IPS-18a (cell line): Measurements from ENCODE around the gene ACOT11.

Experiments used
- H3K27ac ChIP-seq: one replicate; pipeline ENCODE4 v1.5.1; 2013; ENCODE audit warnings: low read length
- H3K27me3 ChIP-seq: one replicate; pipeline ENCODE4 v1.6.1; 2013; ENCODE audit warnings: mild to moderate bottlenecking, low read length; ENCODE audit not compliant: control insufficient read depth, insufficient read depth
- H3K36me3 ChIP-seq: one replicate; pipeline ENCODE4 v1.6.1; 2013; ENCODE audit warnings: low read depth, low read length; ENCODE audit not compliant: control insufficient read depth
- H3K4me1 ChIP-seq: one replicate; pipeline ENCODE4 v1.6.1; 2013; ENCODE audit warnings: low read depth, low read length; ENCODE audit not compliant: control insufficient read depth
- H3K4me3 ChIP-seq: one replicate; pipeline ENCODE4 v1.5.1; 2013; ENCODE audit warnings: low read length
- H3K9ac ChIP-seq: one replicate; pipeline ENCODE4 v1.6.1; 2013; ENCODE audit warnings: mild to moderate bottlenecking, low read length, moderate library complexity
- H3K9me3 ChIP-seq: one replicate; pipeline ENCODE4 v1.6.1; 2013; ENCODE audit warnings: low read depth, low read length; ENCODE audit not compliant: control insufficient read depth

Gene ACOT11

GRCh38 chr1:54540582-54541295 lies 7.3 kb upstream of the ACOT11 start:
- no peak overlapping the region for H3K27ac ChIP-seq

GRCh38 chr1:54542120-54542961 lies 5.7 kb upstream of the ACOT11 start:
- Histone ChIP-seq H3K4me1 (peaks cover 11% of the 10 kb centered on the region), H3K27ac (no peak overlapping the region), H3K9ac (peak overlapping the region; percentile 59), H3K27me3 (peaks cover 15% of the 10 kb centered on the region), H3K4me3 (peak overlapping the region; percentile 58), H3K9me3 (no peaks in the 10 kb centered on the region), H3K36me3 (no peaks in the 10 kb centered on the region)

More at GRCh38 chr1:54540582-54541295, 7.3 kb upstream of the ACOT11 start:
- Histone ChIP-seq H3K4me1 (peaks cover 11% of the 10 kb centered on the region), H3K4me3 (no peak overlapping the region), H3K9ac (no peak overlapping the region), H3K9me3 (no peaks in the 10 kb centered on the region), H3K36me3 (no peaks in the 10 kb centered on the region), H3K27me3 (peaks cover 15% of the 10 kb centered on the region)

GRCh38 chr1:54542962-54543539 lies 5.0 kb upstream of the ACOT11 start:
- H3K9me3 ChIP-seq = no peaks in the 10 kb centered on the region
- peak overlapping the region; percentile 58 for H3K4me3 ChIP-seq
- H3K9ac ChIP-seq = peak overlapping the region; percentile 59
- no peaks in the 10 kb centered on the region for H3K36me3 ChIP-seq
- peaks cover 11% of the 10 kb centered on the region for H3K4me1 ChIP-seq
- no peak overlapping the region for H3K27ac ChIP-seq
- peaks cover 15% of the 10 kb centered on the region for H3K27me3 ChIP-seq

- no peak overlapping the region for H3K27ac ChIP-seq
- peaks cover 16% of the 10 kb centered on the region for H3K4me1 ChIP-seq
Measured at GRCh38 chr1:54543729-54544496, 4.1 kb upstream of the ACOT11 start.

GRCh38 chr1:54545916-54546635 lies 2.0 kb upstream of the ACOT11 start:
- no peak overlapping the region for H3K4me3 ChIP-seq
- H3K36me3 ChIP-seq = no peaks in the 10 kb centered on the region
- H3K27me3 ChIP-seq = peaks cover 15% of the 10 kb centered on the region
- no peaks in the 10 kb centered on the region for H3K9me3 ChIP-seq
- no peak overlapping the region for H3K27ac ChIP-seq
- H3K9ac ChIP-seq = no peak overlapping the region
- peaks cover 12% of the 10 kb centered on the region for H3K4me1 ChIP-seq

More at GRCh38 chr1:54543729-54544496, 4.1 kb upstream of the ACOT11 start:
- Histone ChIP-seq H3K36me3 (no peaks in the 10 kb centered on the region), H3K9me3 (no peaks in the 10 kb centered on the region), H3K9ac (no peak overlapping the region), H3K4me3 (no peak overlapping the region), H3K27me3 (peaks cover 15% of the 10 kb centered on the region)

GRCh38 chr1:54546651-54547401 lies 1.2 kb upstream of the ACOT11 start:
- Histone ChIP-seq H3K4me3 (no peak overlapping the region), H3K9ac (no peak overlapping the region), H3K27me3 (peaks cover 9% of the 10 kb centered on the region), H3K36me3 (no peaks in the 10 kb centered on the region), H3K4me1 (peaks cover 12% of the 10 kb centered on the region), H3K27ac (no peak overlapping the region), H3K9me3 (no peaks in the 10 kb centered on the region)

GRCh38 chr1:54548389-54549044 lies 489 bp downstream of the ACOT11 start:
- Histone ChIP-seq H3K36me3 (no peaks in the 10 kb centered on the region), H3K27me3 (peaks cover under 1% of the 10 kb centered on the region), H3K9ac (no peak overlapping the region), H3K4me1 (peaks cover 5% of the 10 kb centered on the region), H3K27ac (no peak overlapping the region), H3K4me3 (no peak overlapping the region), H3K9me3 (no peaks in the 10 kb centered on the region)

GRCh38 chr1:54549181-54549924 lies 1.3 kb downstream of the ACOT11 start:
- no peaks in the 10 kb centered on the region for H3K9me3 ChIP-seq
- no peak overlapping the region for H3K27ac ChIP-seq
- no peaks in the 10 kb centered on the region for H3K27me3 ChIP-seq
- H3K9ac ChIP-seq = no peak overlapping the region
- peaks cover 5% of the 10 kb centered on the region for H3K4me1 ChIP-seq
- no peak overlapping the region for H3K4me3 ChIP-seq
- no peaks in the 10 kb centered on the region for H3K36me3 ChIP-seq

- H3K4me3 ChIP-seq = no peak overlapping the region
- H3K27me3 ChIP-seq = no peaks in the 10 kb centered on the region
- no peaks in the 10 kb centered on the region for H3K9me3 ChIP-seq
- H3K4me1 ChIP-seq = peaks cover 5% of the 10 kb centered on the region
- no peak overlapping the region for H3K9ac ChIP-seq
- no peak overlapping the region for H3K27ac ChIP-seq
- no peaks in the 10 kb centered on the region for H3K36me3 ChIP-seq
Measured at GRCh38 chr1:54551891-54552290, 3.9 kb downstream of the ACOT11 start.
